Neural progenitor cell (in vitro differentiated cells): ENCODE results near the gene TMEM43.

ENCODE experiments used
- CTCF ChIP-seq: fragments of 200-600 bp; sonication (generic); IDR thresholded peaks from 2 replicates; pipeline ENCODE4 v1.5.1; 2017; ENCODE audit warnings: antibody characterized with exemption, mild to moderate bottlenecking
- EZH2 ChIP-seq: fragments of 200-600 bp; sonication (generic); IDR thresholded peaks from 2 replicates; pipeline ENCODE4 v1.6.1; 2017; ENCODE audit warnings: antibody characterized with exemption, mild to moderate bottlenecking, moderate library complexity

DNA sequence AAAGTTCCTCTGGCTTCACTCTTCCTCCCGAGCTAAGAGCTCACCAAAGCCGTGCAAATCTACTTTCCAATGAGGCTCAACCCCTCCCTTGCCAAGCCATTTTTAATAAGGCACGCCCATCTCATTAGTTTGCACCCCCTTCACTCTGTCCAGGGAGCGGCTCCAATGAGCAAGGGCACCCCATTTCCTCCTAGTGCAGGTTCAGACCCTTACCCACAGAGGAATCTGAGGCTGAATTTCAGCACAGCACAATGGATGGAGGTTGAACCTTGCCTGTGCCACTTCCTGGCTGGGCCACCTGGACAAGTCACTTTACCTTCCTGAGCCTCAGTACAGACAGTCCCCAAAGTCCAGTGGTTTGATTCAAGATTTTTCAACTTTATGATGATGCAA, 28.1 kb downstream of the TMEM43 start:
- TF ChIP-seq EZH2: no peak
- no peak for TF ChIP-seq CTCF
